OCI-LY3 (cell line): ENCODE data around the gene KCNMA1.

ENCODE experiments used
- CTCF ChIP-seq: fragments of 200-600, 300-600 bp; sonication (generic); IDR thresholded peaks from 2 replicates; pipeline ENCODE4 v1.5.1; 2014; ENCODE audit warnings: antibody characterized with exemption, low read length, low read depth
- EZH2phosphoT487 ChIP-seq: fragments of 200-600 bp; shearing (Covaris generic); IDR thresholded peaks from 2 replicates; pipeline ENCODE4 v1.6.1; 2018; ENCODE audit warnings: antibody characterized with exemption, mixed run types, low read depth

- TF ChIP-seq CTCF (no peak), EZH2phosphoT487 (no peak)
Measured at GRCh38 chr10:77383861-77384553, 253.6 kb downstream of the KCNMA1 start.
